Neural crest cell (in vitro differentiated cells): ENCODE results near the gene LY6G6C. TPM values are rescaled to one million over a fixed set of nuclear protein-coding genes. Genes with fewer than 3 reads are reported as not detected.

ENCODE experiments used
- DNase-seq: peaks from one replicate; pipeline ENCODE4 v3.0.0; 2021; ENCODE audit warnings: low read depth, mixed read lengths, low spot score
- H3K27ac Mint-ChIP-seq: one replicate; pipeline ENCODE4 v1.8.0; 2021; ENCODE audit warnings: mild to moderate bottlenecking, mixed read lengths; ENCODE audit not compliant: unreplicated experiment
- H3K27me3 Mint-ChIP-seq: 2 replicates; pipeline ENCODE4 v1.8.0; 2021; ENCODE audit warnings: low read depth, mild to moderate bottlenecking, mixed read lengths
- H3K36me3 Mint-ChIP-seq: 2 replicates; pipeline ENCODE4 v1.8.0; 2021; ENCODE audit warnings: low read depth, mild to moderate bottlenecking, mixed read lengths
- H3K4me1 Mint-ChIP-seq: 2 replicates; pipeline ENCODE4 v1.8.0; 2021; ENCODE audit warnings: mixed read lengths
- H3K4me3 Mint-ChIP-seq: one replicate; pipeline ENCODE4 v1.8.0; 2021; ENCODE audit warnings: mild to moderate bottlenecking, mixed read lengths
- H3K9me3 Mint-ChIP-seq: 2 replicates; pipeline ENCODE4 v1.8.0; 2021; ENCODE audit warnings: mixed read lengths
- total RNA-seq: library from RNA; stranded (reverse); gene quantifications from 2 replicates; pipeline ENCODE4 v1.2.1, GENCODE V29; 2021
- TF ChIP-seq, protein P1 (sequence below): fragments of 200-600 bp; sonication (generic); conservative IDR thresholded peaks from 2 replicates; pipeline ENCODE4 v1.5.0; 2021; ENCODE audit warnings: antibody characterized with exemption, mild to moderate bottlenecking

The LY6G6C gene
- total RNA-seq, 1 donor from 2014 or later: 1.2 TPM

DNA sequence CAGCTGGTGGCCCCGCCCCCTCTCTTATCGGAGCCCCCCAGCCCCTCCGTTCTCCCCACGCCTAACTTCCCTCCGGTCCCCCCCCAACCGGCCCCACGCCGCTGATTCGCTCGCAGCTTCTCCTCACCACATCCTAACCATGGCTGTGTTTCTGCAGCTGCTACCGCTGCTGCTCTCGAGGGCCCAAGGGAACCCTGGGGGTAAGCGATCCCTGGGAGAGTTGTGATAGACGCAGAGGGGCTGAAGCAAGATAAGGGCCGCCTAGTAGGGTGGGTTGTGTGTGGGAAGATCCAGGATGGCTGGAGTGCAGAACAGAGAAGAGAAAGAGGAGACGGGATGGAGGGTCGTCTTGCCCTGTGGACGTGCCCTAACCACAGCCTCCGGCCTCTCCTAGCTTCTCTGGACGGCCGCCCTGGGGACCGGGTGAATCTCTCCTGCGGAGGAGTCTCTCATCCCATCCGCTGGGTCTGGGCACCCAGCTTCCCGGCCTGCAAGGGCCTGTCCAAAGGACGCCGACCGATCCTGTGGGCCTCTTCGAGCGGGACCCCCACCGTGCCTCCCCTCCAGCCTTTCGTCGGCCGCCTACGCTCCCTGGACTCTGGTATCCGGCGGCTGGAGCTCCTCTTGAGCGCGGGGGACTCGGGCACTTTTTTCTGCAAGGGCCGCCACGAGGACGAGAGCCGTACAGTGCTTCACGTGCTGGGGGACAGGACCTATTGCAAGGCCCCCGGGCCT lies 1.9 kb upstream of the LY6G6C start, which contains the start of gene MPIG6B:
TSS of gene MPIG6B (plus strand) at position 129 of the 735 bp plus-strand sequence. CDS start at position 140, 11 bp downstream.
- Mint-ChIP-seq H3K36me3 (peaks cover 28% of the 10 kb centered on the region), H3K9me3 (no peaks in the 10 kb centered on the region), H3K4me3 (peak within 1 kb of the TSS; percentile 59), H3K4me1 (peaks cover 9% of the 10 kb centered on the region), H3K27me3 (peaks cover 3% of the 10 kb centered on the region), H3K27ac (no peak within 1 kb of the TSS)
- TF ChIP-seq, protein P1, sequence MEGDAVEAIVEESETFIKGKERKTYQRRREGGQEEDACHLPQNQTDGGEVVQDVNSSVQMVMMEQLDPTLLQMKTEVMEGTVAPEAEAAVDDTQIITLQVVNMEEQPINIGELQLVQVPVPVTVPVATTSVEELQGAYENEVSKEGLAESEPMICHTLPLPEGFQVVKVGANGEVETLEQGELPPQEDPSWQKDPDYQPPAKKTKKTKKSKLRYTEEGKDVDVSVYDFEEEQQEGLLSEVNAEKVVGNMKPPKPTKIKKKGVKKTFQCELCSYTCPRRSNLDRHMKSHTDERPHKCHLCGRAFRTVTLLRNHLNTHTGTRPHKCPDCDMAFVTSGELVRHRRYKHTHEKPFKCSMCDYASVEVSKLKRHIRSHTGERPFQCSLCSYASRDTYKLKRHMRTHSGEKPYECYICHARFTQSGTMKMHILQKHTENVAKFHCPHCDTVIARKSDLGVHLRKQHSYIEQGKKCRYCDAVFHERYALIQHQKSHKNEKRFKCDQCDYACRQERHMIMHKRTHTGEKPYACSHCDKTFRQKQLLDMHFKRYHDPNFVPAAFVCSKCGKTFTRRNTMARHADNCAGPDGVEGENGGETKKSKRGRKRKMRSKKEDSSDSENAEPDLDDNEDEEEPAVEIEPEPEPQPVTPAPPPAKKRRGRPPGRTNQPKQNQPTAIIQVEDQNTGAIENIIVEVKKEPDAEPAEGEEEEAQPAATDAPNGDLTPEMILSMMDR: no peak
- DNase-seq: no peak

- Mint-ChIP-seq H3K27ac (no peak overlapping the region), H3K9me3 (no peaks in the 10 kb centered on the region), H3K27me3 (peaks cover 3% of the 10 kb centered on the region), H3K4me3 (peak overlapping the region; percentile 59), H3K36me3 (peaks cover 22% of the 10 kb centered on the region), H3K4me1 (peaks cover 8% of the 10 kb centered on the region)
- TF ChIP-seq, protein P1: no peak
- no peak for DNase-seq
Observed at GRCh38 chr6:31722173-31722572, 627 bp upstream of the LY6G6C start.

DNA sequence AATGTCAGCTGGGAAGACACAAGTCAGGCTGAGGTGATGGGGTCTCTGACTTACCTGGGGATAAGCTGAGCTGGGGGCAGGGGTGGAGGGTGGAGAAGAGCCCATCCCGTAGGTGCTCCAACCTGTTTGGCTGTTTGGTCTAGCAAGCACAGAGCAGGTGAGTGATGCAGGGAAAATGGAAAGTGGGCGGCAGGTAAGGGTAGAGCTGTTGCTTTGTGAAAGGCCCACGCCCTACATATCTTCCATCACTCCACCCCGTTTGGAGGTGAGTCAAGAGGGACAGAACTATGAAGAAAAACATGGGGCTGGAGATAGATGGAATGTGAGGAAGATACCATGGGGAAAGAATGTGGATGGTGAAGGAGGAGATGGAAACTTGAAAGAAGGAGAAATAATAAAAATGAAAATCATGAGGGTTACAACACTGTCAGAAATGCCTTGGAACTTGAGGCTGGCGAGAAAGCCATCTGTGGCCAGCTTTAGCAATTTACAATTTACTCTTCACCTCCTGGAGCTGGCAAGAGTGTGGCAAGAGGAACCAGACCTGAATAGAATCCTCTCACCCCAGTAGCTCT lies 1.3 kb downstream of the LY6G6C start:
- Mint-ChIP-seq H3K36me3 (peaks cover 7% of the 10 kb centered on the region), H3K4me1 (no peaks in the 10 kb centered on the region), H3K4me3 (no peak overlapping the region), H3K27me3 (peaks cover 3% of the 10 kb centered on the region), H3K27ac (no peak overlapping the region), H3K9me3 (no peaks in the 10 kb centered on the region)
- TF ChIP-seq, protein P1: no peak
- no peak for DNase-seq

GRCh38 chr6:31719001-31719400 lies 2.5 kb downstream of the LY6G6C start:
- Mint-ChIP-seq H3K4me3 (no peak overlapping the region), H3K27me3 (peaks cover 3% of the 10 kb centered on the region), H3K4me1 (peaks cover 6% of the 10 kb centered on the region), H3K9me3 (no peaks in the 10 kb centered on the region), H3K36me3 (peaks cover 3% of the 10 kb centered on the region), H3K27ac (no peak overlapping the region)
- no peak for DNase-seq
- TF ChIP-seq, protein P1: no peak

- H3K9me3 Mint-ChIP-seq: no peaks in the 10 kb centered on the region
- no peak overlapping the region for H3K4me3 Mint-ChIP-seq
- peaks cover 3% of the 10 kb centered on the region for H3K36me3 Mint-ChIP-seq
- H3K27ac Mint-ChIP-seq: no peak overlapping the region
- TF ChIP-seq, protein P1: no peak
- DNase-seq: no peak
- H3K4me1 Mint-ChIP-seq: peaks cover 14% of the 10 kb centered on the region
- H3K27me3 Mint-ChIP-seq: peaks cover 3% of the 10 kb centered on the region
Observed at GRCh38 chr6:31718265-31718664, 3.3 kb downstream of the LY6G6C start.
